ENCODE measurements around the gene MACROD2.

MACROD2 gene

GRCh38 chr20:15204234-15204633 is 1208.9 kb downstream of the MACROD2 start:
- no peak for DNase-seq

- DNase-seq: no peak
These were observed 1209.7 kb downstream of the MACROD2 start for GRCh38 chr20:15205028-15205427.

- DNase-seq: no peak
These were observed 1210.4 kb downstream of the MACROD2 start for GRCh38 chr20:15205719-15206118.

GRCh38 chr20:15209537-15209936 is 1214.2 kb downstream of the MACROD2 start:
- DNase-seq: no peak

GRCh38 chr20:15214051-15214450 is 1218.7 kb downstream of the MACROD2 start:
- no peak for DNase-seq

- no peak for DNase-seq
These were observed 1224.8 kb downstream of the MACROD2 start for GRCh38 chr20:15220009-15220656.

GRCh38 chr20:15220778-15221565 is 1225.7 kb downstream of the MACROD2 start:
- DNase-seq: no peak

GRCh38 chr20:15222502-15223330 is 1227.4 kb downstream of the MACROD2 start:
- no peak for DNase-seq

- no peak for DNase-seq
These were observed 1228.9 kb downstream of the MACROD2 start for GRCh38 chr20:15224199-15224598.

- no peak for DNase-seq
These were observed 1231.8 kb downstream of the MACROD2 start for GRCh38 chr20:15227102-15227501.

GRCh38 chr20:15232243-15232642 is 1236.9 kb downstream of the MACROD2 start:
- peak; percentile 47 for DNase-seq

- DNase-seq: no peak
These were observed 1240.3 kb downstream of the MACROD2 start for GRCh38 chr20:15235471-15236198.

GRCh38 chr20:15236812-15237211 is 1241.5 kb downstream of the MACROD2 start:
- peak; percentile 81 for DNase-seq

GRCh38 chr20:15239542-15240206 is 1244.4 kb downstream of the MACROD2 start:
- DNase-seq: no peak

- DNase-seq: no peak
These were observed 1245.5 kb downstream of the MACROD2 start for GRCh38 chr20:15240801-15241200.

- no peak for DNase-seq
These were observed 1246.4 kb downstream of the MACROD2 start for GRCh38 chr20:15241681-15242080.

GRCh38 chr20:15242773-15243172 is 1247.5 kb downstream of the MACROD2 start:
- no peak for DNase-seq

GRCh38 chr20:15245896-15246295 is 1250.6 kb downstream of the MACROD2 start:
- DNase-seq: no peak

- no peak for DNase-seq
These were observed 1253.5 kb downstream of the MACROD2 start for GRCh38 chr20:15248618-15249395.

- no peak for DNase-seq
These were observed 1255.9 kb downstream of the MACROD2 start for GRCh38 chr20:15251171-15251570.

- DNase-seq: no peak
These were observed 1257.0 kb downstream of the MACROD2 start for GRCh38 chr20:15252304-15252703.

Measured in DMS53 (cell line).